GM12873 (cell line): ENCODE results near the gene EPHA5.

Source experiments
- TF ChIP-seq, protein P1 (sequence below): IDR thresholded peaks from 2 replicates; pipeline ENCODE4 v1.5.1; 2012; ENCODE audit warnings: low read depth, mild to moderate bottlenecking, moderate library complexity, low read length, control low read depth; ENCODE audit not compliant: insufficient read depth; ENCODE audit errors: missing control alignments

EPHA5 gene

GRCh38 chr4:65353098-65353497 lies 317.2 kb downstream of the EPHA5 start:
- TF ChIP-seq, protein P1, sequence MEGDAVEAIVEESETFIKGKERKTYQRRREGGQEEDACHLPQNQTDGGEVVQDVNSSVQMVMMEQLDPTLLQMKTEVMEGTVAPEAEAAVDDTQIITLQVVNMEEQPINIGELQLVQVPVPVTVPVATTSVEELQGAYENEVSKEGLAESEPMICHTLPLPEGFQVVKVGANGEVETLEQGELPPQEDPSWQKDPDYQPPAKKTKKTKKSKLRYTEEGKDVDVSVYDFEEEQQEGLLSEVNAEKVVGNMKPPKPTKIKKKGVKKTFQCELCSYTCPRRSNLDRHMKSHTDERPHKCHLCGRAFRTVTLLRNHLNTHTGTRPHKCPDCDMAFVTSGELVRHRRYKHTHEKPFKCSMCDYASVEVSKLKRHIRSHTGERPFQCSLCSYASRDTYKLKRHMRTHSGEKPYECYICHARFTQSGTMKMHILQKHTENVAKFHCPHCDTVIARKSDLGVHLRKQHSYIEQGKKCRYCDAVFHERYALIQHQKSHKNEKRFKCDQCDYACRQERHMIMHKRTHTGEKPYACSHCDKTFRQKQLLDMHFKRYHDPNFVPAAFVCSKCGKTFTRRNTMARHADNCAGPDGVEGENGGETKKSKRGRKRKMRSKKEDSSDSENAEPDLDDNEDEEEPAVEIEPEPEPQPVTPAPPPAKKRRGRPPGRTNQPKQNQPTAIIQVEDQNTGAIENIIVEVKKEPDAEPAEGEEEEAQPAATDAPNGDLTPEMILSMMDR: no peak

DNA sequence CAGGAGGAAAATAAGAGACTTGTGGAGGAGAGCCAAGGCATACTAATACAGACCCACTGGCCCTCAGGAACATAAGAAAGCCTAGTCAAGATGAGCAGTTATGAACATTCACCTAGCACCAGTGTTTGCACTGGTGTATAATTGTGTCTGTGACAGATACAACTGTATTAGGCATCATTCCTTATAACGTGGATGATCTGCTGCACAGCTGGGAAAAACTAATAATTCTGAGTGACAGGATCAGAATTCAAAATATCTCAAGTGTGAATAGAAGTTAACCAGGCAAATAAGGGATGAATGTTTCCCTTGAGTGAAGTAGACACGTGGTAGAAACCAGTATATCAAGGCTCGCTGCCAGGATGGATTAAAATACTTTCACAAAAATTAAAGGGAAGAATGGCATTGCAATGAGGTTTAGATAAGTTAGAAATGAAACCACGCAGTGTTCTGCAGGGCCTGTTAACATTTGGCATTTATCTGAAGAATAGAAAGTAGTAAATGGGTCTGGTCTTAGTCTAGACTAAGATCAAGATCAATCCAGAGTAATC lies 325.9 kb downstream of the EPHA5 start:
- TF ChIP-seq, protein P1: no peak

GRCh38 chr4:65343342-65343741 lies 326.9 kb downstream of the EPHA5 start:
- TF ChIP-seq, protein P1: no peak

GRCh38 chr4:65341557-65341956 lies 328.7 kb downstream of the EPHA5 start:
- TF ChIP-seq, protein P1: no peak

DNA sequence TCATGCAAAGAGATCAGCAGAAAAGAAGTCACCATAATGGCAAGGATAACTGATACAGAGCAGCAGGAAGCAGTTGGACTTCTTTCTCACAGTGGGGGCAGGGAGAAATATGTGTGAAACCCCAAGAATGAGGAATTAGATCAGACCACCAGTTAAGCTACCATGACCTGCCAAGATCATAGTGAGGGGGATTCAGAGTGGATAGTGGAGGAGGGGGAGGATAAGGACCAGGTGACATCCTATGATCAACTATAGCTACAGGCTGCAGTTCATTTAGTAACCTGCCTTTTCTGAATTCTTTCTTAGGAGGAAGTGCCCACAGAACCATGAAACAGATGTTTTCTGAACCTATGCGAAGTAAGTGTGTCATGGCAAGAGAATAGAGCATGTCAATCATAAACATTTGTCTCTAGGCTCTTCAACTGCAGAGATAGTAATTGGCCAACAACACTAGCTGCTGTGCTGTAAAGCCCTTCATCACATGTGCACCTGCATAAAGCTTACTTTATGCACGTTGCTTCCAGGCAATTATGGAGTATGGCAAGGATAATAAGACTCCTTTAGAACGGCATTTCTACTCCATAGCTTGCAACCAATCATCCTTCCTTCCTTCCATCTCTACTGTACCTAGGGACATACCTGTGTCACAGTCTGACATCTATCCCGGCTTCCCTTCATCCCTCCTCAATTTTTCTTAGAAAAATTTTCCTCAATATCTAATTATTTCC lies 329.7 kb downstream of the EPHA5 start:
- TF ChIP-seq, protein P1: no peak

GRCh38 chr4:65337371-65337770 lies 332.9 kb downstream of the EPHA5 start:
- TF ChIP-seq, protein P1: no peak

- TF ChIP-seq, protein P1: no peak
These were observed 333.8 kb downstream of the EPHA5 start for GRCh38 chr4:65336465-65336864.
